HPDE6-E6E7 (cell line): Measurements from ENCODE around the gene FBXO2.

Experiments used
- DNase-seq: peaks from one replicate; pipeline ENCODE4 v3.0.0; 2011; ENCODE audit warnings: missing footprints; ENCODE audit errors: extremely low spot score

FBXO2 gene

GRCh38 chr1:11682287-11682771 is 28.1 kb upstream of the FBXO2 start:
- DNase-seq, result no peak

DNA sequence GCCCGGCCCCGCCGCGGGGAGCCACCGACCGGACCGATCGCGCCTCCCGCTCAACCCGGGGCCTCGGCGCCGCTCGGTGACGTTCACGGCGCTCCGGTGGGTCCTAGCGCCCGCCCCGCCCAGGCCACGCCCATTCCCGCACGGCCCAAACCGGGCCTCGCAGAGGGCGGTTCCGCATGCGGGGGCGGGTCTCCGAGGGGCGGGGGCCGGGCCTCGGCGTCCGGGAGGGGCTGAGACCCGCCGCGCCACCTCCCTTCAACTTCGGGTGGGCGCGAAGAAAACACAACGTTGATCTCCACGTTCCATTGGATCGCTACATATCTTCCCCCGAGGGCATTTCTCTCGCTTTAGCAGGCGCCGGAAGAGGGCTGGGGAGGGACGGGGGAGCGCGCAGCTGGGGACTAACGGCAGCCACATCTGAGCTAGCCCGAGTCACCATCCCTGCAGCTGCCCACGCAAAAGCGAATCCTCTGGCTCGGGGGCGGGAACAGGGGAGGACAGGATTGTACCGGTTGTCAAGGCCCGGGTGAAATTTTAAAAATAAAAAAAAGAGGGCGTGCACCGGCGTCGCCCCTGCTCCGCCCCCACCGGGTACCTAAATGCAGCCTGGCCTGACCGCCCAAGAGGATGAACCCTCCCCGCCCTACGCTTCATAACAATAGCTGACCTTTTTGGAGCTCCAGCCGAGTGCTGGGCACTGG is 27.0 kb upstream of the FBXO2 start, which contains the start of gene MAD2L2:
Gene MAD2L2 (minus strand): TSS at position 78 of the 701 bp plus-strand sequence. CDS start 547 bp downstream, outside the sequence.
- peak; percentile 87 for DNase-seq

- DNase-seq, result peak; percentile 34
Observed at GRCh38 chr1:11680270-11681070, 26.2 kb upstream of the FBXO2 start.

DNA sequence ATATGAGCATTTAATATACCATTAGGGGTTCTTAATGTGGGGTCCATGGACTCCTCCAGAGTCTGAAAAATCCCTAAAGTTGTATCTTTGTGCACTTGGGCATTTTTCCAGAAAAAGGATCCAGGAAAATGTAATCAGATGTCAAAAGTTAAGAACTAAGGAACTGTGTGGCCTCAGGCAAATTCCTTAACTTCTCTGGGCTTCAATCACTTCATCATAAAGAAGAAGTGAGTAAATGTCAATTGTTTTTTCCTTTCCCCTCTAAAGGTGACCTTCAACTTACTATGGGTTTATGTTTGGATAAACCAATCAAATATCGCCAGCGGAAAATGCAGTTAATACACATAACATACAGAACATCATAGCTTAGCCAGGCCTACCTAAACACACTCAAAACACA is 24.2 kb upstream of the FBXO2 start:
- DNase-seq, result no peak

GRCh38 chr1:11676386-11677103 is 22.3 kb upstream of the FBXO2 start:
- no peak for DNase-seq

DNA sequence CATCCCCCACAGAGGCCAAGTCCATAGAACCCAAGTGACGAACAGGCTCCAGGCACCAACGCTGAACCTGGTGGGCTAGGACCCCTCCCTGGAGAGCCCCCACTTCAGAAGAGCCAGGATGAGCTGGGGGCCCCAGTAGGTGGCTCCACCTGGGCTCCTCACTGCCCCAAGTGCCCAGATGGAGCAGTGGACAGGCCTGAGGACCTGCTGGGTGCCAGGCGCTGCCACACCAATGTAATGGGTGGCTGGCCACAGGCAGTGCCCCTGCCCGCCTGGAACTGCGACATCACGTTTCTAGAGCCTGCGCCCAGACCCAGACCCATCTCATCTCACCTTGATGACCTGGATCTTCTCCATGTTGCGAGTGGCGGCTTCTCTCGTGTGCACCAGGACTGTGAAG is 21.1 kb upstream of the FBXO2 start:
- DNase-seq, result no peak

GRCh38 chr1:11674488-11674887 is 20.3 kb upstream of the FBXO2 start:
- no peak for DNase-seq

DNA sequence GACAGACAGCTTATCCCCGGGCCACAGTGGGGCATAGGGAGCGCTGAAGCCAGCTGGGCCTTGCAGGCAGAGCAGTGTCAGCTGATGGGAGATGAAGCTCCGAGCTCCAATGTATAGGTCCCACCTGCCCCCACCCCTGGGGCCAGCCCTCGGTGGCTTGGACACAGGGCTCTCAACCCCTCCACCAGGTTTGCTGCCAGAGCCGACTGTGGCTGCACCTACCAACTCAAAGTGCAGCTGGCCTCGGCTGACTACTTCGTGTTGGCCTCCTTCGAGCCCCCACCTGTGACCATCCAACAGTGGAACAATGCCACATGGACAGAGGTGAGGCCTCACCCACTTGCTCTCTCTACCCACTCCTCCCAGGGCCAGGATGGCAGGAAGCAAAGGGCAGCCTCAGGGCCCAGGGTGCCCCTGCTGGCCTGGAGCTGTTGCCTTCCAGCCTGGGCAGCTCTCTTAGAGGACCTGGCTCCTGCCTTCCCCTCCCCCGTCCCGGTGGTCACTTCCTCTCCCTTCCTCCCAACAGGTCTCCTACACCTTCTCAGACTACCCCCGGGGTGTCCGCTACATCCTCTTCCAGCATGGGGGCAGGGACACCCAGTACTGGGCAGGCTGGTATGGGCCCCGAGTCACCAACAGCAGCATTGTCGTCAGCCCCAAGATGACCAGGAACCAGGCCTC is 19.0 kb upstream of the FBXO2 start:
- no peak for DNase-seq

GRCh38 chr1:11671544-11672286 is 17.5 kb upstream of the FBXO2 start:
- no peak for DNase-seq

DNA sequence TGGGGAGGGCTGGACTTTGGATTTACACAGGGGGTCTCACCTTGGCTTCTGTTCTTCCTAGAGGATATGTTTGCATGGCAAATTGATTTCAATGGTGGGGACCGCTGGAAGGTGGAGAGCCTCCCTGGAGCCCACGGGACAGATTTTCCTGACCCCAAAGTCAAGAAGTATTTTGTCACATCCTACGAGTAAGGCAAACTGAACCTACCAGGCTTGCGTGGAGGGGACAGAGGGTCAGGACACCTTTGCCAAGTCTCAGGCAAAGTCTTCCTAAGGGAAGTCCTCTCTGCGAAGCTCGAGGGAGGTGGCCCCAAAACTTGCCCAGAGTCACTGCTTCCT is 16.9 kb upstream of the FBXO2 start:
- no peak for DNase-seq

DNA sequence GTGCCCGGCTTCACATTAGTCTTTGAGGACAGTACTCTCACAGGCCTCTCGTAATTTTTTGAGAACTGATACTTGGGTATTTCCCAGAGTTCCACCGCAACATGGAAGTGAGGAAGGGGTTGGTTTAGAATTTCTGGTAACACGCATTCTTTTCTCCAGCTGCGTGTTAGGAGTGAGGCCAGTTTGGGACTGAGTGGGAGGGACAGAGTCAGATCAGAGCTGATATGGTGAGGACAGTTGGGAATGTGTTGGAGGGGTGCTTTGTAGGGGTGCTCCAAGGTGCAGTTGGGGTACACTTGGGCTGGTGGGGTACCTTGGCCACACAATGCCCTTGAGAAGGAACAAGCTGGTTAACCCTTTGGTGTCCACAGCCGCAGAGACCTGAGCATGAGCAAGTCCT is 16.5 kb upstream of the FBXO2 start:
- DNase-seq, result no peak

- no peak for DNase-seq
Observed at GRCh38 chr1:11668516-11668915, 14.3 kb upstream of the FBXO2 start.

GRCh38 chr1:11664336-11665065 is 10.3 kb upstream of the FBXO2 start:
- no peak for DNase-seq

- no peak for DNase-seq
Observed at GRCh38 chr1:11661103-11661502, 6.9 kb upstream of the FBXO2 start.

DNA sequence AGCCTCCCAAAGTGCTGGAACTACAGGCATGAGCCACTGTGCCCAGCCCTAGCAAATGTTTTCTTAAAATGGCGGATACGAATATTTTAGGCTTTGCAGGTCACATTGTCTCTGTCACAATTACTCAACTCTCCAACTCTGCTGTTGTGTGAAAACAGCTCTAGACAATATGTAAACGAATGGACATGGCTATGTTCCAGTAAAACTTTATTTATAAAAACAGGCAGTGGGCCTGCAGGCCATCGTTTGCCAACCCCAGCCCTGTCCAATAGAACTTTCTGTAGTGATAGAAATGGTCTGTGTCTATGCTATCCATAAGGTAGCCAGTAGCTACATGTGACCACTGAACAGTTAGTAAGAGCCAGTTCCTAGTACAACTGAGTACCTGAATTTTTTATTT is 5.5 kb upstream of the FBXO2 start:
- no peak for DNase-seq

GRCh38 chr1:11658542-11658941 is 4.3 kb upstream of the FBXO2 start:
- DNase-seq, result no peak

GRCh38 chr1:11657654-11658053 is 3.4 kb upstream of the FBXO2 start:
- DNase-seq, result no peak

DNA sequence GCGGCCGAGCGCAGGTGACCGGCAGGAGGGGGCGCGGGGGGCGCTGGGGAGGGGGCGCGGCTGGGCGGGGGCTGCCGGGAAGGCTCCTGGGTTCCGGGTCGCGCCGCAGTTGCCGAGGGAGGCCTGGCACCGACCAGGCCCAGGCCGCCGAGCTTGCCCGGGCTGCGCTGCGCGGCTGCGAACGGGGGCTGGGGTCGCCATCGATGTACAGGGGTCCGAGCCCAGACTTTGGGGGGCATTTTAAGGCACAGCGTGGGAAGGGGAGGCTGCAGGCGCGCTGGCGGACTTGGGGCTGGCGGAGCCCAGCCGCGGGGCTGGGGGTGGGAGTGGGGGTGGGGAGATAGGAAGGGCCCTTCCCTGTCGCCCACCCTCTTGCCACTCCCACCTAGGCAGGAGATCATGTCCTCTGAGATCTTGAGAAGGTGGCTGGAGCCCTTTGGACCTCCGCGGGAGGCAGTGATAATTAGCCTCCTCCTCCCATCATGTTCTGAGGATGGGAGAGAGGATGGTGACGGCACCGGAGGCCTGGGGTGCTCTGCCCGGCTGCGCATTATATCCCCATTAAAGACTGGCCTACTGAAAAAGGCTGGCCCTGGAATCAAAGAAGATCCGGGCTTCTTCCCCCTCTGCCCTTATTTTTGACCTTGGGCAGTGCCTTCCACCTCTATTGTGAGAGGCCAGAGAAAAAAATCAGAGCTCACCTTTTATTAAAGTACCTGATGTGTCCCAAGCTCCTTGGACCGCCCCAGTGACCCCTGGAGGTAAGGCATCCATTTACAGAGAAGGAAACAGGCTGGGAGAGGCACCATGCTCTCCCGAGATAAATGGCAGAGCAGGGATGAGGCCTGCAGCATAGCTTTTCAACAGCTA is 945 bp upstream of the FBXO2 start:
- DNase-seq, result no peak

DNA sequence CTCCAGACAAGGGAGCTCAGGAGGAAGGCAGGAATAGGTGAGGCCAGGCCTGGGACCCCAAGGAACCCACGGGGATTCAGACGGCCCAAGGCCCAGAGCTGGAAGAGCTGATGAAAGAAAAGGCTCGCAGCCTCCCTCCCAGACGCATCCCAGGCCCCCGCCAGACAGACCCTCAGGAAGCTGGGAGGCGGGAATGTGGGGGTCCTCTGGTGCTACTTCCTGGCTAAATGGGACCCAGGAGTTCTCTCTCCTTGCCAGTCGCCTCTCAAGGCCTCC is 430 bp downstream of the FBXO2 start:
- no peak for DNase-seq
